ENCODE measurements around the gene NBEAL1. TPM values are rescaled to one million over a fixed set of nuclear protein-coding genes. Genes with fewer than 3 reads are reported as not detected.
"Not testable (repeated sequence)": the region's sequence is repeated elsewhere in the genome, so short reads cannot be mapped to it uniquely, and the experiment has no call there.

NBEAL1 gene
- total RNA-seq, 1 experiment from 2014 or later, result 11.6 TPM

DNA sequence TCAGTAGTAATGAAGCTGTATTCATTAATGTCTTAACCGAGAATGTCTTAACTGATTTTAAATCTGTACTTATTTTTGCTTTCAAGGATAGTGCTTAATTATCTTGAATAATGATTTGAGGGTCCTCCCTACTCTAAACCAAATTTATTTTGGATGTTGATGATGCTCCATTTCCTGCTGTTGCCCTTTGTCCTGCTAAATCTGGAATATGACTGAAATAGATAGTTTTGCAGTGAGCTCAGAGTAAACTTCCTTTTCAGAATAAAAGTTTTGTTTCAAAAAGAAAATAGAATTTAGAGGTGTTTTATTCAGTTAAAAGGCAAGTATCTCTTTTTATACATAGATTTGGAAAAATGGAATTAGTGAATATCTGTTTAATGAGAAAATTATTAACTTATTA is 8.1 kb downstream of the NBEAL1 start:
- DNase-seq, result no peak
- Histone ChIP-seq H3K4me3 (no peak overlapping the region), H3K4me1 (peaks cover under 1% of the 10 kb centered on the region; the same call in 1 of the 2 replicates), H3K27ac (no peak overlapping the region), H3K36me3 (no peaks in the 10 kb centered on the region), H3K27me3 (no peaks in the 10 kb centered on the region), H3K9me3 (replicated peaks) (no peaks in the 10 kb centered on the region)

DNA sequence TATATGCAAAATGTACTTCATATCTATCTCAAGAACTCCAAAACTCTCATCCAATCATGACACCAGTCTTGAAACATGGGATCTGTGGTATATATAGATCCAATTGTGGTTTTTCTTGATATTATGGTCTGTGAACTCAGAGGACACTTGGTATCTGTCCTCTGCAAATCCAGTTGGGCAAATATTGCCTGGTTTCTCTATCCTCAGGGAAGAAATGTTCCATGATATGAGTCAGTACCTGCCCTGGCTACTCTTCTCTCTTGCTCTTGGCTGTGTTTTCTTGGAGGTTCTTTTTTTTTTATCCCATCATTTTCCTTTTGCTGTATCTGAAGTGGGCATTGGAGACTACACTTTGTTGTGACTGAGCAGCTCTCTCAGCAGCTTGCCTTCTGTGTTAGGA is 10.9 kb downstream of the NBEAL1 start:
- no peaks in the 10 kb centered on the region for H3K9me3 ChIP-seq (replicated peaks)
- H3K4me3 ChIP-seq, result no peak overlapping the region
- no peak overlapping the region for H3K27ac ChIP-seq
- DNase-seq, result no peak
- H3K36me3 ChIP-seq, result no peaks in the 10 kb centered on the region
- H3K27me3 ChIP-seq, result no peaks in the 10 kb centered on the region
- H3K4me1 ChIP-seq, result no peaks in the 10 kb centered on the region

- Histone ChIP-seq H3K4me3 (no peak overlapping the region), H3K27ac (no peak overlapping the region), H3K4me1 (no peaks in the 10 kb centered on the region), H3K27me3 (no peaks in the 10 kb centered on the region), H3K36me3 (no peaks in the 10 kb centered on the region), H3K9me3 (replicated peaks) (no peaks in the 10 kb centered on the region)
- no peak for DNase-seq
These were observed 15.9 kb downstream of the NBEAL1 start for GRCh38 chr2:203030545-203030944.

DNA sequence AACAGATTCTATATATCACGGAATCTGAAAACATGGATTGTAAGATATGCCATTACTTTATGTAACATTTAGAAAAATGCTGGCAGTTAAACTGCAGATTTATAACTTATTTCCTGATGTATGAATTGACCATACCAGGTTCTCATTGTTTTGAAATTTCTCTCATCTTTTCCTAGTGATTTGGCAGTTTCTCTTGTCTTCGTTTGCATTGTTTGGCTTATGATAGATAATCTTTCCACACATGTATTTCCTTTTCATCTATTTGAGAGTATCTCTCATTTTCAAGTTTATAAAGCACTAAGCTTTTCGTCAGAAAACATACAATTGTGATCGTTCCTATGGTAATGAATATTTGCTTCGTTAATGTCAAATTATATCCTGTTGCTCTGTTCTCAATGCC is 16.3 kb downstream of the NBEAL1 start:
- no peaks in the 10 kb centered on the region for H3K36me3 ChIP-seq
- no peaks in the 10 kb centered on the region for H3K27me3 ChIP-seq
- no peak overlapping the region for H3K4me3 ChIP-seq
- no peaks in the 10 kb centered on the region for H3K4me1 ChIP-seq
- no peaks in the 10 kb centered on the region for H3K9me3 ChIP-seq (replicated peaks)
- H3K27ac ChIP-seq, result no peak overlapping the region
- DNase-seq, result no peak

GRCh38 chr2:203033395-203033794 is 18.7 kb downstream of the NBEAL1 start:
- no peak overlapping the region for H3K4me3 ChIP-seq
- H3K27ac ChIP-seq, result no peak overlapping the region
- no peaks in the 10 kb centered on the region; the same call in 1 of the 2 replicates for H3K36me3 ChIP-seq
- no peaks in the 10 kb centered on the region for H3K27me3 ChIP-seq
- no peaks in the 10 kb centered on the region for H3K9me3 ChIP-seq (replicated peaks)
- H3K4me1 ChIP-seq, result no peaks in the 10 kb centered on the region
- DNase-seq, result no peak

GRCh38 chr2:203035879-203036470 is 21.3 kb downstream of the NBEAL1 start:
- no peak for DNase-seq
- H3K9me3 ChIP-seq (replicated peaks), result no peaks in the 10 kb centered on the region

GRCh38 chr2:203037026-203037425 is 22.4 kb downstream of the NBEAL1 start:
- Histone ChIP-seq H3K27ac (no peak overlapping the region), H3K27me3 (no peaks in the 10 kb centered on the region), H3K4me1 (no peaks in the 10 kb centered on the region), H3K36me3 (peaks cover 4% of the 10 kb centered on the region; the same call in 1 of the 2 replicates), H3K4me3 (no peak overlapping the region), H3K9me3 (replicated peaks) (no peaks in the 10 kb centered on the region)
- DNase-seq, result no peak

More at GRCh38 chr2:203035879-203036470, 21.3 kb downstream of the NBEAL1 start:
- Histone ChIP-seq H3K4me3 (no peak overlapping the region), H3K27me3 (no peaks in the 10 kb centered on the region), H3K4me1 (no peaks in the 10 kb centered on the region), H3K36me3 (no peaks in the 10 kb centered on the region; the same call in 1 of the 2 replicates), H3K27ac (no peak overlapping the region)

DNA sequence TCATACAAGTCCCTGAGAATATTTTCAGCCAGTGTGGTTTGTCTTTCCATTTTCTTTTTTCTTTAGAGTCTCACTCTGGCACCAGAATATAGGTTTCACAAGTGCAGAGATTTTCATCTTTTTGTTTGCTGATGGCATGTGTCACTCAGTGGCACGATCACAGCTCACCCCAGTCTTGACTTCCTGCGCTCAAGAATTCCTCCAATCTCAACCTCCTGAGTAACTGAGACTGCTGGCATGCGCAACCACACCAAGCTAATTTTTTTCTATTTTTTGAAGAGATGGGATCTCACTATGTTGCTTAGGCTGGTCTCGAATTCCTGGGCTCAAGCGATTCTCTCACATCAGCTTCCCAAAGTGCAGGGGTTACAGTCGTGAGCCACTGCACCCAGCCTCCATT is 23.9 kb downstream of the NBEAL1 start:
- Histone ChIP-seq H3K9me3 (replicated peaks) (no peaks in the 10 kb centered on the region), H3K27ac (no peak overlapping the region), H3K4me3 (no peak overlapping the region), H3K36me3 (peaks cover 5% of the 10 kb centered on the region; the same call in 1 of the 2 replicates), H3K4me1 (no peaks in the 10 kb centered on the region), H3K27me3 (no peaks in the 10 kb centered on the region)
- DNase-seq, result no peak

- H3K4me1 ChIP-seq; DNase-seq; H3K27me3 ChIP-seq; H3K36me3 ChIP-seq; H3K4me3 ChIP-seq; H3K9me3 ChIP-seq (replicated peaks); H3K27ac ChIP-seq: not testable (repeated sequence)
These were observed 24.5 kb downstream of the NBEAL1 start for GRCh38 chr2:203039211-203039610.

GRCh38 chr2:203040966-203041521 is 26.4 kb downstream of the NBEAL1 start:
- no peak for DNase-seq
- H3K4me1 ChIP-seq, result no peaks in the 10 kb centered on the region
- peaks cover 9% of the 10 kb centered on the region; the same call in 1 of the 2 replicates for H3K36me3 ChIP-seq
- H3K9me3 ChIP-seq (replicated peaks), result no peaks in the 10 kb centered on the region
- no peaks in the 10 kb centered on the region for H3K27me3 ChIP-seq
- no peak overlapping the region for H3K4me3 ChIP-seq
- H3K27ac ChIP-seq, result no peak overlapping the region

DNA sequence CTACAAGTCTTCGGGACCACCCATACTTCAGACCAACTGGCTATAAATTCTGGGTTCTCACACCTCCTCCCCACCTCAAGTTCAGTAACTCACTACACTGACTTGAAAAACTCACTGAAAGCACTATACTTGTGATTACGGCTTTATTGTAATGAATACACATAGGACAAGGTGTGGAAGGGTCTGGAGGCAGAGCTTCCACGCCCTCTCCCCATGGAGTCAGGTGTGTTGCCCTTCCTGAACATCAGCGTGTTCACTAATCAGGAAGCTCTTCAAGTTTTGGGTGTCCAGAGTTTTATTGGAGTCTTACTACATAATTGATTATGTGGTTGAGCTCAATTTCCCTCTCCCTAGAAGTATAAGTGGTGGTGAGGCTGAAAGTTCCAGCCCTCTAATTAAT is 27.5 kb downstream of the NBEAL1 start:
- peaks cover 9% of the 10 kb centered on the region; the same call in 1 of the 2 replicates for H3K36me3 ChIP-seq
- no peaks in the 10 kb centered on the region for H3K27me3 ChIP-seq
- H3K27ac ChIP-seq, result no peak overlapping the region
- H3K4me3 ChIP-seq, result no peak overlapping the region
- H3K4me1 ChIP-seq, result no peaks in the 10 kb centered on the region
- DNase-seq, result no peak
- no peaks in the 10 kb centered on the region for H3K9me3 ChIP-seq (replicated peaks)

DNA sequence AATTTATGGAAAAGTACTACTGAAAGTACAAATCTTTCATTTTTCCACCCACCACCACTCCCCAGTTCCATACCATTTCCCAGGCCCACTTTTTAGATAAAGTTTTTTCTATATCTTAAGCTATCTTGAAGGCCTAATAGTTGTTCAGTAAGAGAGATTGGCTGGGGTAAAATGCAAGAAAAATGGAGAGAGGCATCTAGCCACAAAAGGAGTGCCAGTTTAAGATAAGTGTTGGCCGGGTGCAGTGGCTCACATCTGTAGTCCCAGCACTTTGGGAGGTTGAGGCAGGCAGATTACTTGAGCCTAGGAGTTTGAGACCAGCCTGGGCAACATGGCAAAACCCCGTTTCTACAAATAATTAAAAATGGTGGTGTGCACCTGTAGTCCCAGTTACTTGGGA is 28.6 kb downstream of the NBEAL1 start:
- Histone ChIP-seq H3K4me3 (no peak overlapping the region), H3K27me3 (no peaks in the 10 kb centered on the region), H3K9me3 (replicated peaks) (no peaks in the 10 kb centered on the region), H3K27ac (no peak overlapping the region), H3K4me1 (no peaks in the 10 kb centered on the region), H3K36me3 (peaks cover 9% of the 10 kb centered on the region; the same call in 1 of the 2 replicates)
- no peak for DNase-seq

GRCh38 chr2:203045867-203046266 is 31.2 kb downstream of the NBEAL1 start:
- no peaks in the 10 kb centered on the region for H3K9me3 ChIP-seq (replicated peaks)
- H3K27ac ChIP-seq, result no peak overlapping the region
- no peaks in the 10 kb centered on the region for H3K27me3 ChIP-seq
- H3K4me1 ChIP-seq, result no peaks in the 10 kb centered on the region
- no peak for DNase-seq
- peaks cover 13% of the 10 kb centered on the region; the same call in 1 of the 2 replicates for H3K36me3 ChIP-seq
- no peak overlapping the region for H3K4me3 ChIP-seq

- Histone ChIP-seq H3K4me1 (no peaks in the 10 kb centered on the region), H3K9me3 (replicated peaks) (no peaks in the 10 kb centered on the region), H3K4me3 (no peak overlapping the region), H3K27me3 (no peaks in the 10 kb centered on the region), H3K27ac (no peak overlapping the region), H3K36me3 (peaks cover 11% of the 10 kb centered on the region)
- DNase-seq, result no peak
These were observed 37.9 kb downstream of the NBEAL1 start for GRCh38 chr2:203052539-203052938.

DNA sequence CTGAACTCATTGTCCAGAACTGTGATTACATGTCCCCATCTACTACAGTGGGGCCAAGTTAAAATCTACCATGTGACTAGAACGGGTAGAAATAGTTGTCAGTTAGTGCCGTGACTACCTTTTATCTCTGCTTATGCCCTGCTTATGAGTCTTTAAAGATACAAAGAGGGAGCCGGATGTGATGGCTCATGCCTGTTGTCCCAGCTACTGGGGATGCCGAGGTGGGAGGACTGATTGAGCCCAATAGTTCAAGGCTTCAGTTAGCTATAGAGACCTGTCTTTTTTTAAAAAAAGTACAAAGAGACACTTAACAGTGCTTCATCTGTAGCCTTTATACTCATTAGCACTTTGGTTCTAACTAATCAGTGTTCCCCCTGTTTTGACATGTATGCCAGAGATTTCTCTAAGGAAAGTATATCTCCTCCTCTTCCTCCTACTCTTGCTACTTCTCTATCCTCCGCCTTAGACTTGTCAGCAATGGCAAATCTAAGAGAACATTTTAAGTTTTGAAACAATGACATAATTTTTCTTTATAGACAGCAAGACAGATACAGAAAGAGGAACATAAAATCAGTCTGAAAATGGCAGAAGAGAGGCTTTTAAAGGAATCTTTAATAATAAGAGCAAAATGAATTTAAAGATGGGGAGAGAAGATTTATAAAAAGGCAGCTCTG is 45.0 kb downstream of the NBEAL1 start:
- H3K27ac ChIP-seq, result no peak overlapping the region
- peaks cover 8% of the 10 kb centered on the region; the same call in 1 of the 2 replicates for H3K4me1 ChIP-seq
- no peak for DNase-seq
- no peak overlapping the region for H3K4me3 ChIP-seq
- no peaks in the 10 kb centered on the region for H3K27me3 ChIP-seq
- no peaks in the 10 kb centered on the region; the same call in 1 of the 2 replicates for H3K9me3 ChIP-seq (replicated peaks)
- H3K36me3 ChIP-seq, result peaks cover 5% of the 10 kb centered on the region; the same call in 1 of the 2 replicates

All from SJCRH30 (cell line).